H9 (cell line): Measurements from ENCODE around the gene SATB1. TPM values are rescaled to one million over a fixed set of nuclear protein-coding genes. Genes with fewer than 3 reads are reported as not detected.

Experiments
- DNase-seq: peaks from one replicate; pipeline ENCODE4 v3.0.0-alpha.2; 2017
- H2AFZ ChIP-seq: one replicate; pipeline ENCODE4 v1.6.1; 2013; ENCODE audit warnings: mild to moderate bottlenecking, low read length, control low read depth, moderate library complexity
- H2AK5ac ChIP-seq: 2 replicates; pipeline ENCODE4 v1.6.1; 2013; ENCODE audit warnings: low read length, control low read depth, mixed read lengths; ENCODE audit not compliant: insufficient read length
- H2BK120ac ChIP-seq: one replicate; pipeline ENCODE4 v1.6.1; 2013; ENCODE audit warnings: low read depth, mild to moderate bottlenecking, low read length, control low read depth, inconsistent platforms; ENCODE audit not compliant: poor library complexity, severe bottlenecking
- H2BK12ac ChIP-seq: 2 replicates; pipeline ENCODE4 v1.6.1; 2013; ENCODE audit warnings: low read length, control low read depth, mixed read lengths, low read depth; ENCODE audit not compliant: insufficient read length
- H2BK15ac ChIP-seq: 2 replicates; pipeline ENCODE4 v1.6.1; 2013; ENCODE audit warnings: low read depth, low read length, control low read depth
- H2BK20ac ChIP-seq: one replicate; pipeline ENCODE4 v1.6.1; 2013; ENCODE audit warnings: low read depth, mild to moderate bottlenecking, low read length, control low read depth, inconsistent platforms; ENCODE audit not compliant: poor library complexity, severe bottlenecking
- H2BK5ac ChIP-seq: 2 replicates; pipeline ENCODE4 v1.6.1; 2013; ENCODE audit warnings: low read length, control low read depth, mixed read lengths; ENCODE audit not compliant: insufficient read length
- H3K14ac ChIP-seq: 2 replicates; pipeline ENCODE4 v1.6.1; 2013; ENCODE audit warnings: low read length, control low read depth; ENCODE audit not compliant: insufficient read depth
- H3K18ac ChIP-seq: 2 replicates; pipeline ENCODE4 v1.6.1; 2013; ENCODE audit warnings: low read depth, mild to moderate bottlenecking, mixed read lengths, low read length, control low read depth; ENCODE audit not compliant: insufficient read length
- H3K23ac ChIP-seq: 2 replicates; pipeline ENCODE4 v1.6.1; 2013; ENCODE audit warnings: low read length, control low read depth, mixed read lengths, low read depth; ENCODE audit not compliant: insufficient read length
- H3K23me2 ChIP-seq: 2 replicates; pipeline ENCODE4 v1.6.1; 2013; ENCODE audit warnings: low read depth, mild to moderate bottlenecking, mixed read lengths, low read length, control low read depth; ENCODE audit not compliant: insufficient read length, poor library complexity, severe bottlenecking
- H3K27ac ChIP-seq: 2 replicates; pipeline ENCODE4 v1.5.1; 2013; ENCODE audit warnings: low read length, control low read depth, mixed read lengths, low read depth; ENCODE audit not compliant: insufficient read length
- H3K27me3 ChIP-seq: 2 replicates; pipeline ENCODE4 v1.6.1; 2013; ENCODE audit warnings: low read length, control low read depth, inconsistent platforms; ENCODE audit not compliant: insufficient read depth
- H3K4ac ChIP-seq: 2 replicates; pipeline ENCODE4 v1.6.1; 2013; ENCODE audit warnings: low read depth, mild to moderate bottlenecking, control low read depth, inconsistent platforms, low read length, moderate library complexity
- H3K4me1 ChIP-seq: 2 replicates; pipeline ENCODE4 v1.6.1; 2013; ENCODE audit warnings: low read length, control low read depth, inconsistent platforms; ENCODE audit not compliant: insufficient read depth
- H3K4me2 ChIP-seq: 2 replicates; pipeline ENCODE4 v1.6.1; 2013; ENCODE audit warnings: low read length, control low read depth, mixed read lengths; ENCODE audit not compliant: insufficient read length, insufficient read depth
- H3K56ac ChIP-seq: 2 replicates; pipeline ENCODE4 v1.6.1; 2013; ENCODE audit warnings: low read depth, mild to moderate bottlenecking, mixed read lengths, low read length, control low read depth; ENCODE audit not compliant: insufficient read length
- H3K79me1 ChIP-seq: 2 replicates; pipeline ENCODE4 v1.6.1; 2013; ENCODE audit warnings: low read depth, mild to moderate bottlenecking, moderate library complexity, low read length, control low read depth, inconsistent platforms; ENCODE audit not compliant: insufficient read depth, poor library complexity, severe bottlenecking
- H3K79me2 ChIP-seq: 2 replicates; pipeline ENCODE4 v1.6.1; 2013; ENCODE audit warnings: low read length, control low read depth, inconsistent platforms; ENCODE audit not compliant: insufficient read depth
- H3K9ac ChIP-seq: 2 replicates; pipeline ENCODE4 v1.6.1; 2013; ENCODE audit warnings: low read length, control low read depth, mixed read lengths; ENCODE audit not compliant: insufficient read length; ENCODE audit errors: extremely low read depth
- H3K9me3 ChIP-seq: one replicate; pipeline ENCODE4 v1.6.1; 2013; ENCODE audit warnings: low read depth, low read length, inconsistent platforms; ENCODE audit not compliant: control insufficient read depth
- H3T11ph ChIP-seq: one replicate; pipeline ENCODE4 v1.6.1; 2013; ENCODE audit warnings: mild to moderate bottlenecking, low read length, control low read depth, inconsistent platforms
- H4K20me1 ChIP-seq: one replicate; pipeline ENCODE4 v1.6.1; 2013; ENCODE audit not compliant: control insufficient read depth, insufficient read length, insufficient read depth
- H4K5ac ChIP-seq: 2 replicates; pipeline ENCODE4 v1.6.1; 2013; ENCODE audit warnings: low read depth, mild to moderate bottlenecking, mixed read lengths, low read length, control low read depth; ENCODE audit not compliant: insufficient read length
- H4K8ac ChIP-seq: replicated peaks from 2 replicates; pipeline ENCODE4 v1.6.1; 2013; ENCODE audit warnings: low read length, control low read depth, mixed read lengths, low read depth; ENCODE audit not compliant: insufficient read length
- H4K91ac ChIP-seq: 2 replicates; pipeline ENCODE4 v1.6.1; 2013; ENCODE audit warnings: low read depth, mild to moderate bottlenecking, moderate library complexity, mixed read lengths, low read length, control low read depth; ENCODE audit not compliant: insufficient read length
- H3K27ac Mint-ChIP-seq, 3 experiments: 2 replicates in 2 of 3; 3 replicates in 1 of 3; pipeline ENCODE4 v1.8.0; 2020 to 2021; ENCODE audit warnings: mixed read lengths in 3 of 3, mild to moderate bottlenecking in 1 of 3, moderate library complexity in 1 of 3
- H3K27me3 Mint-ChIP-seq: 2 replicates; pipeline ENCODE4 v1.8.0; 2021; ENCODE audit warnings: low read depth, mild to moderate bottlenecking, moderate library complexity, mixed read lengths
- H3K36me3 Mint-ChIP-seq, 3 experiments: 2 replicates in 2 of 3; 3 replicates in 1 of 3; pipeline ENCODE4 v1.8.0; 2020 to 2021; ENCODE audit warnings: low read depth in 3 of 3, mixed read lengths in 3 of 3; ENCODE audit not compliant: insufficient read depth in 1 of 3
- H3K4me1 Mint-ChIP-seq, 2 experiments: 2 replicates each; pipeline ENCODE4 v1.8.0; 2020; ENCODE audit warnings: mixed read lengths in 2 of 2
- H3K4me3 Mint-ChIP-seq, 2 experiments: 2 replicates in 1 of 2; 3 replicates in 1 of 2; pipeline ENCODE4 v1.8.0; 2020 to 2021; ENCODE audit warnings: mild to moderate bottlenecking in 2 of 2, mixed read lengths in 2 of 2, moderate library complexity in 1 of 2
- H3K9me3 Mint-ChIP-seq, 2 experiments: 2 replicates in 1 of 2; 3 replicates in 1 of 2; pipeline ENCODE4 v1.8.0; 2020; ENCODE audit warnings: mild to moderate bottlenecking in 2 of 2, mixed read lengths in 2 of 2, moderate library complexity in 1 of 2
- WGBS: extraction: QIAGEN DNeasy Blood & Tissue Kit; methylation state at CpG from one replicate; pipeline ENCODE4 v1.1.7; 2013; ENCODE audit warnings: missing lambda C conversion rate, low lambda C conversion rate, mixed read lengths; ENCODE audit not compliant: insufficient read length; ENCODE audit errors: extremely low coverage; 5-methylcytosine and 5-hydroxymethylcytosine counted together
- total RNA-seq: library from RNA; stranded (reverse); gene quantifications from 2 replicates; pipeline ENCODE4 v1.2.1, GENCODE V29; 2021
- TF ChIP-seq, protein P1 (sequence below): fragments of 200-600 bp; sonication (generic); conservative IDR thresholded peaks from 3 replicates; pipeline ENCODE4 v1.8.0; 2021; ENCODE audit warnings: antibody characterized with exemption, mild to moderate bottlenecking

SATB1 gene
- total RNA-seq, 1 experiment from 2014 or later: 30.7 TPM

DNA sequence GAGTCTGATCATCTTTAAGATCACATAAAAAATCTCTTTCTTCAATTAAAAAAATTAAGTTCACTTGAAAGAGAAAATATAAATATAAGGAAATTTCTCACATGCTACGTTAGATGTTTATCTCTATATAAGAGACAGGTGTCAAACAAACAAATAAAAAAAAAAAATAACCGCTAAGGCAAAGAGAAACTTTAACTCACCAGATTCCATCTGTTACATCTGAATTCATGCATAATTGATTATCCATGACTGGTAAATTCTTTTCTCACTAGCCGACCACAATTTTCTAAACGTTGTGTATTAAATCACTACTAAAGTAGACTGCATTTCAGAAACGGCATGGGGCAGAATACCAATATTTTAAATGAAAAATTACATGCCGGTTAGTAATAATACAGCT is 9.6 kb upstream of the SATB1 start:
- H3K23ac ChIP-seq: no peak overlapping the region
- no peak overlapping the region for H3K56ac ChIP-seq
- H2BK15ac ChIP-seq: no peak overlapping the region
- H4K20me1 ChIP-seq: no peaks in the 10 kb centered on the region
- no peak overlapping the region for H3K27ac ChIP-seq
- no peak overlapping the region for H2AK5ac ChIP-seq
- H2BK20ac ChIP-seq: no peak overlapping the region
- no peak overlapping the region for H3K27ac Mint-ChIP-seq
- H3K9me3 ChIP-seq: no peaks in the 10 kb centered on the region
- H3K27me3 Mint-ChIP-seq: no peaks in the 10 kb centered on the region; the same call in 1 of the 2 replicates
- no peaks in the 10 kb centered on the region for H3K23me2 ChIP-seq
- no peak overlapping the region for H3K18ac ChIP-seq
- no peak overlapping the region for H3K4me2 ChIP-seq
- no peaks in the 10 kb centered on the region for H3K36me3 Mint-ChIP-seq
- H4K5ac ChIP-seq: no peak overlapping the region
- TF ChIP-seq, protein P1, sequence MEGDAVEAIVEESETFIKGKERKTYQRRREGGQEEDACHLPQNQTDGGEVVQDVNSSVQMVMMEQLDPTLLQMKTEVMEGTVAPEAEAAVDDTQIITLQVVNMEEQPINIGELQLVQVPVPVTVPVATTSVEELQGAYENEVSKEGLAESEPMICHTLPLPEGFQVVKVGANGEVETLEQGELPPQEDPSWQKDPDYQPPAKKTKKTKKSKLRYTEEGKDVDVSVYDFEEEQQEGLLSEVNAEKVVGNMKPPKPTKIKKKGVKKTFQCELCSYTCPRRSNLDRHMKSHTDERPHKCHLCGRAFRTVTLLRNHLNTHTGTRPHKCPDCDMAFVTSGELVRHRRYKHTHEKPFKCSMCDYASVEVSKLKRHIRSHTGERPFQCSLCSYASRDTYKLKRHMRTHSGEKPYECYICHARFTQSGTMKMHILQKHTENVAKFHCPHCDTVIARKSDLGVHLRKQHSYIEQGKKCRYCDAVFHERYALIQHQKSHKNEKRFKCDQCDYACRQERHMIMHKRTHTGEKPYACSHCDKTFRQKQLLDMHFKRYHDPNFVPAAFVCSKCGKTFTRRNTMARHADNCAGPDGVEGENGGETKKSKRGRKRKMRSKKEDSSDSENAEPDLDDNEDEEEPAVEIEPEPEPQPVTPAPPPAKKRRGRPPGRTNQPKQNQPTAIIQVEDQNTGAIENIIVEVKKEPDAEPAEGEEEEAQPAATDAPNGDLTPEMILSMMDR: no peak
- no peaks in the 10 kb centered on the region for H3K79me1 ChIP-seq
- H4K8ac ChIP-seq: no peak overlapping the region
- no peak overlapping the region for H2BK120ac ChIP-seq
- no peak overlapping the region for H2BK5ac ChIP-seq
- no peaks in the 10 kb centered on the region for H3K79me2 ChIP-seq
- no peak overlapping the region for H3T11ph ChIP-seq
- H2AFZ ChIP-seq: no peak overlapping the region
- H4K91ac ChIP-seq: no peak overlapping the region
- H3K4me1 Mint-ChIP-seq: peaks cover 15 to 20% of the 10 kb centered on the region in 2 experiments
- H3K4me3 Mint-ChIP-seq: no peak overlapping the region
- H3K14ac ChIP-seq: no peak overlapping the region
- no CpG with 5 or more reads among the region's 6 CpGs for WGBS
- DNase-seq: no peak
- no peaks in the 10 kb centered on the region for H3K9me3 Mint-ChIP-seq
- H3K4ac ChIP-seq: no peak overlapping the region
- H3K27me3 ChIP-seq: no peaks in the 10 kb centered on the region
- H3K4me1 ChIP-seq: no peaks in the 10 kb centered on the region
- H3K9ac ChIP-seq: no peak overlapping the region
- no peak overlapping the region for H2BK12ac ChIP-seq
